AG08396 (cell line): ENCODE data around the gene TRIM52.
A peak's percentile ranks its signal among the peaks of the same experiment; 100 is the strongest.
"Not testable (repeated sequence)": the region's sequence is repeated elsewhere in the genome, so short reads cannot be mapped to it uniquely, and the experiment has no call there.

Source experiments
- DNase-seq: peaks from one replicate; pipeline ENCODE4 v3.0.0; 2012; ENCODE audit warnings: low spot score, mixed read lengths

The TRIM52 gene

DNA sequence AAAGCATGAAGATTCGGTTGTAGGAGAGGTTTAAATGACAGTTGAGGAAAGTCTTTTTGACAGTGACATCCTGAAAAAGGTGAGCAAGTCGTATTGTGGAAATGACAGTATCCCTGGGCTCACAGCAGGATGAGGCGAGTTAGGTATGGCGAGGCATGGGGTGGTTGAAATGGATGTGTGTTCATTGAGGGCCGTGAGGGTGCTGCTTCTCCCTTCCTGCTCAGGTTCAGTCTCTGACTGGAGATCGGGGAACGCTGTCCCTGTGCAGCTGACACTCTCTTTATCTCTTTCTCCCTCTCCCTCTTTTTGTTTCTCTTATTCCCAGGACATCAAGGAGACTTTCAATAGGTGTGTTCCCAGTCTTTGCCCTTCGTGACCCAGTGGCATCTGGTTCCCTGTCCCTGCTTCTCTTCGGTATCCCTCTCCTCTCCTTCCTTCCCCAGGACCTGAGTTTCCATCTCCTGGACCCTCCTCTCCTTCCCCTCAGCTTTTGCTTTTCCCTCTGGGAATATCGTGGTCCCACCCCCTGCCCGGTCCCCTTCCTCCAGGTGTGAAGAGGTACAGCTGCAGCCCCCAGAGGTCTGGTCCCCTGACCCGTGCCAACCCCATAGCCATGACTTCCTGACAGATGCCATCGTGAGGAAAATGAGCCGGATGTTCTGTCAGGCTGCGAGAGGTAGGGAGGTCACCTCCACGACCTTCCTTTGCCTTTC, 27.7 kb downstream of the TRIM52 start:
- no peak for DNase-seq

DNA sequence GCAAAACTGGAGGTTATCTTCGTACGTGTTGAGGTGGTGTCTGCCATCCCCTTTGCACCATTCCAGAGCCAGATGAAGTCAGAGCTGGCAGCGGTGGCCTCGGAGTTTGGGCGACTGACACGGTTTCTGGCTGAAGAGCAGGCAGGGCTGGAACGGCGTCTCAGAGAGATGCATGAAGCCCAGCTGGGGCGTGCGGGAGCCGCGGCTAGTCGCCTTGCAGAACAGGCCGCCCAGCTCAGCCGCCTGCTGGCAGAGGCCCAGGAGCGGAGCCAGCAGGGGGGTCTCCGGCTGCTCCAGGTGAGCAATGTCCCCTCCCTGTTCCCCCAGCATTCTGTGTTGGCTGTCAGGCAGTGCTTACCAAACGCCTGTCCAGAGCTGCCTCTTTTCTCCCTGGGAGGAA, 28.4 kb downstream of the TRIM52 start:
- DNase-seq, result no peak

GRCh38 chr5:181231432-181231831, 29.5 kb downstream of the TRIM52 start:
- no peak for DNase-seq

DNA sequence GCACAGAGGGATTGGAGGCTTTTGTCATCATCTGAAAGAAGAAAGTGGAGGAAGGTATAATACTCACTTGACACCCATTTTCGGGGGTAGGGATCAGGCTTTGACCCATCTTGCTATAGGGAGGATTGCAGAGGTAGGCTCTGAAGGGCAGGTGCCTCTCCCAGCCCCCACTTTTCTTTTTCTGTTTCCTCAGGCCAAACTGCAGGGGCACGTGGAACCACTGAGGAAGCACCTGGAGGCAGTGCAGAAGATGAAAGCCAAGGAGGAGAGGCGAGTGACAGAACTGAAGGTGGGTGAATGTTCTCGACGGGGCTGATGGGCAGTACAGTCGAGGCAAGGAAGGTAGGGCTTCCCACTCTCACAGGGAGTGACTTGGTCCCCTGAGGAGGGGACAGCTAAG, 30.4 kb downstream of the TRIM52 start:
- DNase-seq, result no peak

- no peak for DNase-seq
Observed at GRCh38 chr5:181229996-181230395, 30.9 kb downstream of the TRIM52 start.

GRCh38 chr5:181224390-181225229, 36.3 kb downstream of the TRIM52 start:
- no peak for DNase-seq

GRCh38 chr5:181223729-181224389, 37.1 kb downstream of the TRIM52 start:
- no peak for DNase-seq

GRCh38 chr5:181223058-181223728, 37.8 kb downstream of the TRIM52 start, which contains the start of gene TRIM41:
Gene TRIM41 (plus strand): TSS chr5:181223281. CDS start chr5:181224000, 719 bp downstream.
- DNase-seq, result peak; percentile 92

DNA sequence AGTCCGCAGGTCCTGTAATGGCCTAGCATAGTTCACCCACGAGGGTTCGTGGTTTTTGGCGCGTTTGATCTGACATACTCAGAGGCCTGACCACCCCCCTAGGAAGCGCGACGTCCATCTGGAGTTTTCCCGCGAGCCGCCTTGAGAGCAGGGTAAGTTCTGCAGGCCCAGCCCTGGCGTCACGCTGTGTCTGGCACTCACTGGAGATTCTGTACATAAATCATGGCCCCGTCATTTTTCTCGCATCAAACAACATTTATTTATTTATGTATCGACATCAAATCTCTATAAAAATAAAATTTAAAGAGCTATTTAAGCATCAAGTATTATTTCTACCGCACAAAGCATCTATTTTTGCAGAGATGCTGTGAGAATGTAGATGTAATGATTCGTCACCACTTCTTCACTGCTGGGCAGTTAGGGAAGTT, 38.3 kb downstream of the TRIM52 start:
- no peak for DNase-seq

GRCh38 chr5:181221792-181222629, 38.9 kb downstream of the TRIM52 start:
- peak; percentile 82 for DNase-seq

DNA sequence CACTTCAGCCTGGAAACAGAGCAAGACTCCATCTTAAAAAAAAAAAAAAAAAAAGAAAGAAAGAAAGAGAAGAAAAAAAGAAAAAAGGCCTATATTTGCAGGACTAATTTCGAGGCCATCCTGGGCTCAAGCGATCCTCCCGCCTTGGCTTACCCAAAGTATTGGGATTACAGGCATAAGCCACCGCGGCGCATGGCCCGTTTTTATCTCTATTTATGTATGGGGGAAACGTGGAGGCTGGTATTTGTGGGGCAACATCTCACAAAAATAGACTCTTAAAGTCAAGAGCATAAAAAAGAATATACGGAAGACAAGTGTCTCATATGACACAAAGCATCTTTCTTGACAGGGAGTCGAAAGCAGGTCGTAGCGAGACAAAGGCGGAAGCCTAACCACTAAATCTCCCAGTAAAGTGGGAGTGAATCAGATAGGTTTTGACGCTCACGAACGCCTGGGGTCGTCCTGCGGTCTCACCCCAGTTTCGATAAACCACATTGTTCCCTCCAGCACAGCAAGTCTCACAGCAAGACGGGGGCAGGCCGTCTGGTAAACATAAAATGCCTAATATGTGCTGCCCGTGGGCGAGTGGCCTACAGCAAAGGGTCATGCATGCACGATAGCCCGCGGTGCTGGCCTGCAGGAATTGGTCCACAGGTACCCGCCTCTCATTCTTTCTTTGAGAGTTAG, 39.7 kb downstream of the TRIM52 start:
- DNase-seq, result no peak

DNA sequence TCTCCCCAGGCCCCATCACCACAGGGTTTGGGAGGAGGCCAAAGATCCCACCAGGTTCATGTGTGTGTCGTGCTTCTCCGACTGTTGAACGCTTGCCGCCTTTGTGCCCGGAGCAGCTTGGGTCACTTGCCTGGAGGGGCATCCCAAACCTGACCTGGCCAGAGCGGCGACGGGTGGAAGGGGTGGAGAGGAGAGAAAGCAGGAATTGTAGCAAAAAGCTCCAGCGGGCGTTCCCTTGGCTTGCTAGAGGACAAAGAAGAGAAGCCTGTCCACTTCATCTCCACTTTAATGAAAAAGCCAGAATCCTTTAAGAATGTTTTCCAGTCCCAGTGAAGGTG, 40.8 kb downstream of the TRIM52 start:
- no peak for DNase-seq

DNA sequence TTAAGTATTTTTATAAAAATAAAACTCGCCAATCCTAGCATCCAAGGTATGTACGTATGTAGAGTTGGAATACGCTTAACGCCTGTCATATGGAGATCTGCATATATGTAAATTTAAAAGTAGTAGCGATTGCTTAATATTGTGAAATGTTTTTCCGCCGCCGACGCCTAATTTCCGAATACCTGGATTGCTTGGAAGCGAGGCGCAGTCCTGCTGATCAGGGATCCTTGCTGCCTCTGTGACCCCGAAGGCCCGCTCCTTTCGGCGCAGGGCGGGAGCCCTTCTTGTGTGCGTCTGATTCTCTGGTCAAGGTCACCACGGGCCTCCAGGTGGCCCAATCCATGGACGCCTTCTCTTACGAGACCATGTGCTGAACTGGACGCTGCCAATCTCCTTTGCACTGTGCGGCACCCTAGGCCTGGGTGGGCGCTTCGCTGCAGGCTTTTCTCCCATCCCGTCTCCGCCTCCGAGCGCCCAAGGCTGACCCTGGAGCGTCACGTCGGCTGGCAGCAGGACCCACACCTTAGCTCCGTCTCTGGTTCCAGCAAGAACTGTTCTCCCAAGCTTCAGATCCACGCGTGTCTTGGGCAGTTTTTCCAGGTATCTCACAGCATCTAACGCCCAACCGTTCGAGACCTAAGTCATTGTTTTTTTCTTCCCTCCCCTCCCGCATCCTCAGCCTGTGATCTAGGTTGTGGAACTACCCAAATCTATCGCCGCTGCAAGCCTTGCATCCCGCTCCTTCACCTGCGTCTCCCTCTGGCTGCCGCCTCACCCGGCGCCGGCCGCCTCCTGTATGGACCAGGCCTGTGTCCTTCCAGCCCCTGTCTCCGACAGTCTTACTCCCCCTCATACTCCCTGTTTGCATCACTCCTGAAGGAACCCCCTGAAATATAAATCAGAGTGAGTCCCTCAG, 41.4 kb downstream of the TRIM52 start:
- DNase-seq, result no peak

GRCh38 chr5:181218795-181219124, 42.2 kb downstream of the TRIM52 start:
- DNase-seq, result no peak

- no peak for DNase-seq
Observed at GRCh38 chr5:181217803-181218062, 43.2 kb downstream of the TRIM52 start.

DNA sequence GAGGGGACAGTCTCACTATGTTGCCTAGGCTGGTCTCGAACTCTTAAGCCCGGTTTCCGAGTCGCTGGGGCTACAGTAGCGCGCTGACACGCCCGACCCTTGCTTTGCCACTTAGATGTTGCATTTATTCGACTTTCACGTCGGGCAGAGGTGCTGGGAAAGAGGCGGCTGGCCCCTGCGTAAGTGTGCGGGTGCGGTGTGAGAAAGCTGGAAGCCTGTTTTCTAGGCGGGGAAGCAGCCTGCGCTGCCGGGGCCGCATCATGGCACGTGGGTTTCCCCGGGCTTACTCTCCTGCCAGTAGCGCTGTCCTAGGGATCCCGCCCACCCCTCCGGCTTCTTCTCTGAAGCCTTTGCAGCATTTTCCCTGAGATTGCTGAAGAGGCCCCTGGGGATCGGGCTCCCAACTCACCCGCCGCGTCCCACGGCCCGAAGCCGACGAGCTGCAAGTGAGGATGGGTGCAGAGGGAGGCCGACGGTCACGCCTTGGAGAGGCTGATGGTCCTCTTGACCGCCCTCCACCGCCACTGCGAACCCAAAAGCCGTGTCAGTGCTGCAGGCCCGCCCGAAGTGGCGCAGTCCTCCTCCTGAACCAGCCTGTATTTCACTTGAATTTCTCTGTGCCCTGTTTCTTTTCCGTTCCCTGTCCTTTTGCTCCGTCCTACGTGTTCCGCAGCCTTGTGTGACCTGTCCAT, 43.7 kb downstream of the TRIM52 start:
- no peak for DNase-seq

- no peak for DNase-seq
Observed at GRCh38 chr5:181215997-181216989, 44.6 kb downstream of the TRIM52 start.

DNA sequence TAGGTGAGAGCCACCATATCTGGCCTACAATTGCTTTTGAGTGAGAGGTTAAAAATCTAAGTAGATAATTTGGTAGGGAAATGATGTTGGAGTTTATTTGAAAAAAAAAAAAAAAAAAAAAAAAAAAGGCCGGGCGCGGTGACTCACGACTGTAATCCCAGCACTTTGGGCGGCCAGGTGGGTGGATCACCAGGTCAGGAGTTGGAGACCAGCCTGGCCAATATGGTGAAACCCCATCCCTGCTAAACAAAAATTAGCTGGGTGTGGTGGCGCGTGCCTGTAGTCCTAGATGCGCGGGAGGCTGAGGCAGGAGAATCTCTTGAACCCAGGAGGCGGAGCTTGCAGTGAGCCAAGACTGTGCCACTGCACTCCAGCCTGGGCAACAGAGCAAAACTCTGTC, 46.7 kb downstream of the TRIM52 start:
- not testable (repeated sequence) for DNase-seq
